GM12864 (cell line): Measurements from ENCODE around the gene IARS2.

Experiments
- DNase-seq: peaks from one replicate; pipeline ENCODE4 v3.0.0-alpha.2; 2011; ENCODE audit warnings: low read depth
- H3K4me3 ChIP-seq: 2 replicates; pipeline ENCODE4 v1.5.1; 2011; ENCODE audit warnings: mild to moderate bottlenecking, low read depth, low read length, control low read depth
- CTCF ChIP-seq: IDR thresholded peaks from 2 replicates; pipeline ENCODE4 v1.5.1; 2011; ENCODE audit warnings: low read depth, mild to moderate bottlenecking, moderate library complexity, low read length, control low read depth, inconsistent platforms; ENCODE audit errors: missing control alignments

IARS2 gene

DNA sequence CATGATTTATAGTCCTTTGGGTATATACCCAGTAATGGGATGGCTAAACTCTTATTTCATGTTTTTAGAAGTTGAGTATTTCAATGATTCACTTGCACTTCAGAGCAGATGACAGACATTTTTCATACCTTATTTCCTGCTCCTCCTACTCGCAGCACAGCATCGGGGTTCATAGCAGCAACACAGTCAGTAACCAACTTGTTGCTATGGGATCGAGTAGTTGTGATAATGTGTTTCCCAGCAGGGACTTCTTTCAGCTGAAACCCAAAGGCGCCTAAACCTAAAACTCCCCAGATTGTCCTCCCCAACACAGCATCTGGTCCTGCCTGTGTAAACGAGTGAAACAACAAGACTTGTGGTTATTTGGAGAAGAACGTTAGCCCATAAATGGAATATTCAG lies 31.3 kb upstream of the IARS2 start:
- no peak overlapping the region for H3K4me3 ChIP-seq
- TF ChIP-seq CTCF: no peak
- DNase-seq: no peak

- no peak for DNase-seq
- no peak for TF ChIP-seq CTCF
- no peak overlapping the region for H3K4me3 ChIP-seq
Measured at GRCh38 chr1:220067269-220068204, 26.4 kb upstream of the IARS2 start.

- no peak for TF ChIP-seq CTCF
- H3K4me3 ChIP-seq: no peak overlapping the region
- DNase-seq: no peak
Measured at GRCh38 chr1:220076861-220077762, 16.8 kb upstream of the IARS2 start.

- TF ChIP-seq CTCF: no peak
- H3K4me3 ChIP-seq: no peak overlapping the region
- DNase-seq: no peak
Measured at GRCh38 chr1:220077887-220078286, 16.0 kb upstream of the IARS2 start.

DNA sequence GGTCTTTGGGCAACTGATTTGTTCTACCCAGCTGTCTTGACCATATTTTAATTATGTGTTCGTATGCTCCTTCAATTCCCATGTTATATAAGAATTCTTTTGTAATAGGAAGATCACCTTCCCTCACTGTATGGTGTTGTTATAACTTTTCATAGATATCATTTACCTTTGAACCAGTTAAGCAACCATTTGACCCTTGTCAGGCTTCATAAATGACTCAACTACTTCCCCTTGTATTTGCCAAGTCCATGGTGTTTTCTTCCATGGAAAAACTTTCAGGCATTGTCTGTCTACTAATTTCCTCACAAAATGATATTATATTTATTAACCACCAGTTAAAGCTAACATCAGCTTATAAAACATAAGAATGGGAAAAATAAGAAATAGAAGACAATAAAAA lies 9.5 kb upstream of the IARS2 start:
- TF ChIP-seq CTCF: no peak
- no peak for DNase-seq
- no peak overlapping the region for H3K4me3 ChIP-seq

- DNase-seq: peak; percentile 55
- peak overlapping the region; percentile 25; the same call in 1 of the 2 replicates for H3K4me3 ChIP-seq
- TF ChIP-seq CTCF: peak; percentile 67
Measured at GRCh38 chr1:220086261-220086686, 7.7 kb upstream of the IARS2 start.
